EL (cell line): Measurements from ENCODE around the gene PTPRN2.
"Not testable (repeated sequence)": the region's sequence is repeated elsewhere in the genome, so short reads cannot be mapped to it uniquely, and the experiment has no call there.

Source experiments
- DNase-seq: peaks from one replicate; pipeline ENCODE4 v3.0.0-alpha.2; 2016

PTPRN2 gene

GRCh38 chr7:158530800-158531609 is 56.6 kb downstream of the PTPRN2 start:
- DNase-seq, result no peak

DNA sequence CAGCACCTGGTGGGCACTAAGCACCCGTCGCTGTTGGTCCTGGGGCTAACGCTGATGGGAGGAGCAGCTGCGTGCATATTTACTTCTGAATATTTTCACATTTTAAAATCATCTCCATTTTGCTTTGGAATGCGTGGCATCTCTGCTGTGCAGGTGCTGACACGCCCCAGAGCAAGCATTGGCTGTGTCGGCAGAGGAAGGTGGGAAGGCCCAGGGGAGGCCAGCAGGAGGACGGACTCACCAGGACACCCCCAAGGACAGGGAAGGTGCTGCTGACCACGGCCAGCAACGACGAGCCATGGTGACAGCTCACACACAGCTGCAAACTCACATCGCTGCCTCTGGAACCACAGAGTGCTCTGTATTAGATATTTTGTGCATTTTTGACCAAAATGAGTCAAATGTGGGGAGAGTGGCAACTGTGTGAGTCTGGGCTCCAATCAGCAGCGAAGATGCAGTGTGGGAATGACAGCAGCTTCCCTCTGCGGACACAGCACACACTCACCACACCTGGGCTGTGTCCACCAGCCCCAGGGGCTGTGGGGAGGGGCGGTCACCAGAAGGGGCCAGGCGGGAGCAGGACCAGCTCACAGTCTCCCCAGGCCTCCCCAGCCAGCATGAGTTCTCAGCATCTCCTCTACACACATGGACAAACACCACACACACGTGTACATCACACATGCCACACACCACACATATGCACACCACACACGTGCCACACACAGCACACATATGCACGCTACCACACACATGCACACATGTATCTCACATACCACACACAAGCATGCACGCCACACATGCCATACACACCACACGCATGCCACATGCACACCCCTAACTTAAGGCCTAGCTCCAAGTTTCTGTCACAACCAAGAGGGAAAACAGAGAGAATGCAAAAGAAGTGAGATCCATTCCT is 58.2 kb downstream of the PTPRN2 start:
- no peak for DNase-seq

GRCh38 chr7:158527915-158528502 is 59.6 kb downstream of the PTPRN2 start:
- DNase-seq, result no peak

DNA sequence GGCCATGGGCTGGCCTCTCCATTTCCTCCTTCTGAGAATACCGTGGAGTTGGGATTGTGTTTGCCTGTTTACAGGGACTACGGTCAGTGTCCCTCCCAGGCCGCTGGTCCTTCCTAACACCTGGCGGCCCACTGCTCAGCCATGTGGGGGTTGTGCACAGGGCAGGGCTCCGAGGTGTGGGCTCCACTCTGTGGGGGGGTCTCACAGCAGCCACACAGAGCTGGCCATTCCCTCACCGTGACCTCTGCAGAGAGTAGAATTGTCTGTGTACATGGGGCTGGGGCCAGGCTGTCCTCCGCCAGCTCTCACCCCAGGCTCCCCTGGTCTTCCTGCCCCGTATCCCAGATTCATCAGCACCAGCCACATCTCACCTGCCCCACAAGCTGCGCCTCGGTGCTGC is 60.1 kb downstream of the PTPRN2 start:
- DNase-seq, result no peak

GRCh38 chr7:158527038-158527437 is 60.6 kb downstream of the PTPRN2 start:
- no peak for DNase-seq

- DNase-seq, result no peak
Measured at GRCh38 chr7:158526531-158526930, 61.1 kb downstream of the PTPRN2 start.

- DNase-seq, result no peak
Measured at GRCh38 chr7:158525648-158526484, 61.8 kb downstream of the PTPRN2 start.

DNA sequence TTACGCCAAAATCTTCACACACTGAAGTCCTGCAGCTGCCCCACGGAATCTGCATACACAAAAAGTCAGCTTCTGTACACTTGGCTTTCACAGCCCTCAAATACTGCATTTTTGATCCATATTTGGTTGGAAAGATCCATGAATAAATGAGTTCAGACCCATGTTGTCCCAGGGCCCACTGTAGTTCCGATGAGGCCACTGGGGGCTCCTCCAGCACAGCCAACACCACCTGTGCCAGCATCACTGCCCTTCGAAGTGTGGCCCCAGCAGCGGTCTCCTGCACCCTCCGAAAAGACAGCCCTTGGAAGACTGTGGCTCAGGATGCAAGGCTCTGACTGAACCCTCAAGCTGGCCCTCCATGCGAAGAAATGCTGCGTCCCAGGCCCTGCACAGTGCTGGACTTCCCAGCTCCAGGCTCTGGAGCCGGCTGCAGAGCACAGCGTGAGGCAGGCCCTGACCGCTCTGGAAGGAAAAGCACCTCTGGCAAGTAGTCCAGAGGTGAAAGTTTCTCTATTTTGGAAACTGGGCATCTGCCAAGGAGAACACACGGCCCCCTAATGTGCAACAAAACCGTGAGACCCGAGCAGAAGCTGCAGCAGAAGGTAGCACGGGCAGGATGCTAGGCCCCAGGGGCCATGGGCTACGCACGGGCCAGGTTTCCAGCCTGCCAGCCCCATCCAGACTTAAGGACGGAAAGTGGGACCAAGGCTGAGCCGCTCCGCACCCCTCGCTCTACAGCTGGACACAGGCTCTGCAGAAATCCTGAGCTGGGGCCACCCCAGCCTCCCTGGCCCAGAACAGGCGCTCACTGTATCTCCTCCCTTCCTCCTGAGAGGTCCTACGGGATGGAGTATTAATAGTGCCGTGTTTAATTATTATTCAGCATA is 62.6 kb downstream of the PTPRN2 start:
- DNase-seq, result no peak

- not testable (repeated sequence) for DNase-seq
Measured at GRCh38 chr7:158524286-158524685, 63.3 kb downstream of the PTPRN2 start.

DNA sequence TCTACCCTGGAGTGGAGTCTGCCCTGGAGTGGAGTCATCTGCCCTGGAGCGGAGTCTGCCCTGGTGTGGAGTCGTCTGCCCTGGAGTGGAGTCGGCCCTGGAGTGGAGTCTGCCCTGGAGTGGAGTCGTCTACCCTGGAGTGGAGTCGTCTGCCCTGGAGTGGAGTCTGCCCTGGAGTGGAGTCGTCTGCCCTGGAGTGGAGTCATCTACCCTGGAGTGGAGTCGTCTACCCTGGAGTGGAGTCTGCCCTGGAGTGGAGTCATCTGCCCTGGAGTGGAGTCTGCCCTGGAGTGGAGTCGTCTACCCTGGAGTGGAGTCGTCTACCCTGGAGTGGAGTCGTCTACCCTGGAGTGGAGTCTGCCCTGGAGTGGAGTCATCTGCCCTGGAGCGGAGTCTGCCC is 63.7 kb downstream of the PTPRN2 start:
- DNase-seq, result not testable (repeated sequence)

DNA sequence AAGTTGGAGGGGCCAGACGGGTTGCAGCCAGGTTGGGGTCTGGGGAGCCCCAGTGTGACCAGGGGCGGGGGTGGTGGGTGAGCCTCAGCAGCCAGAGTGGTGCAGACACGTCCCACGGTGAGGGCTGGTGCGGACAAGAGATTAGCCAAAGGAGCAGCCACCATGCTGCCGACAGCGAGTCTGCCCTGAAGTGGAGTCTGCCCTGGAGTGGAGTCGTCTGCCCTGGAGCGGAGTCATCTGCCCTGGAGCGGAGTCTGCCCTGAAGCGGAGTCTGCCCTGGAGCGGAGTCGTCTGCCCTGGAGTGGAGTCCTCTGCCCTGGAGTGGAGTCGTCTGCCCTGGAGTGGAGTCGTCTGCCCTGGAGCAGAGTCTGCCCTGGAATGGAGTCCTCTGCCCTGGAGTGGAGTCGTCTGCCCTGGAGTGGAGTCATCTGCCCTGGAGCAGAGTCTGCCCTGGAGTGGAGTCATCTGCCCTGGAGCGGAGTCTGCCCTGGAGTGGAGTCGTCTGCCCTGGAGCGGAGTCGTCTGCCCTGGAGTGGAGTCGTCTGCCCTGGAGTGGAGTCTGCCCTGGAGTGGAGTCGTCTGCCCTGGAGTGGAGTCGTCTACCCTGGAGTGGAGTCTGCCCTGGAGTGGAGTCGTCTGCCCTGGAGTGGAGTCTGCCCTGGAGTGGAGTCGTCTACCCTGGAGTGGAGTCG is 64.3 kb downstream of the PTPRN2 start:
- not testable (repeated sequence) for DNase-seq

DNA sequence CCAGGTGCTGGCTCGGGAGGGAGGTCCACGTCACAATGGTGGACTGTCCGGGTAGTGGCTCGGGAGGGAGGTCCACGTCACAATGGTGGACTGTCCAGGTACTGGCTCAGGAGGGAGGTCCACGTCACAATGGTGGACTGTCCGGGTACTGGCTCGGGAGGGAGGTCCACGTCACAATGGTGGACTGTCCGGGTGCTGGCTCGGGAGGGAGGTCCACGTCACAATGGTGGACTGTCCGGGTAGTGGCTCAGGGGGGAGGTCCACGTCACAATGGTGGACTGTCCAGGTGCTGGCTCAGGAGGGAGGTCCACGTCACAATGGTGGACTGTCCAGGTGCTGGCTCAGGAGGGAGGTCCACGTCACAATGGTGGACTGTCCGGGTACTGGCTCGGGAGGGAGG is 65.8 kb downstream of the PTPRN2 start:
- DNase-seq, result not testable (repeated sequence)

GRCh38 chr7:158520825-158521224 is 66.8 kb downstream of the PTPRN2 start:
- DNase-seq, result no peak

DNA sequence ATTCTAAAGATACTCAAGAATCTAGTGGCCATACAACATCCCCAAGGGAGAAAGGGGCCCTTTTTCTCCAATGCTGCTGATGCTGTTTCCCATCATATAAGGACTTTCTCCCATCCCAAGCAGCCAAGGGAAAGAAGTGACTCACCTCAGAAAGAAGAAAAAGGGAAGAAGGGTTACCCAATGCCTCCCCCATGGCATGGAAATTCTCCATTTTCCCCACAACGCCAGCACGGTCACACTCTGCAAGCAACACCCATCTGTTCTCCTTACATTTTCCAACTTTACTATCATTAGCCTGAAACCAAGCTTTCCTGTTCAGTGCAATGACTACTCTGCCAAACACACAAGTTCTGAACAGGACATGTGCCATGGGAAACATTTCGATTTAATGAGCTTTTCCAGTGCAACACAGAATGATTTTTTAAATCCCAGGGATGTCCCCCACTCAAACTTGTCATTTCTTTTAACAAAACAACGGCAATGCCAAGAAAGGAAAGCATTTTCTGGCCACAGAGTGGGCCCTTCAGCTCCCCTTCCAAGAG is 67.9 kb downstream of the PTPRN2 start:
- DNase-seq, result no peak

GRCh38 chr7:158518980-158519632 is 68.5 kb downstream of the PTPRN2 start:
- DNase-seq, result no peak

DNA sequence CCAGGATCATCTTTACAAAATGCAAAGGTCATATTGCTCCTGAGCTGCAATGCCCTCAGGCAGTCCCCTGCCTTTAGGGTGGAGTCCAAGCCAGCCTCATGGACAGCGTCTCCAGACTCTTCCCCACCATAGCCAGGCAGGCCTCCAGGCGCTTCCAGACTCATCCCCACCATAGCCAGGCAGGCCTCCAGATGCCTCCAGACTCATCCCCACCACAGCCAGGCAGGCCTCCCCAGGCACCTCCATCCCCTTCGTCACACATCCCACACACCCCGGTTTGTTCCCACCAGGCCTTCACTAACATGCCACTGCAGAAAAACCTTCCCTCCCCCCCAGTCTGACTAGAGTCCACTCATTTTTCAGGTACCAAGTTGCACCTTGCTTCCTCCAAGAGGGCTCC is 70.1 kb downstream of the PTPRN2 start:
- no peak for DNase-seq

DNA sequence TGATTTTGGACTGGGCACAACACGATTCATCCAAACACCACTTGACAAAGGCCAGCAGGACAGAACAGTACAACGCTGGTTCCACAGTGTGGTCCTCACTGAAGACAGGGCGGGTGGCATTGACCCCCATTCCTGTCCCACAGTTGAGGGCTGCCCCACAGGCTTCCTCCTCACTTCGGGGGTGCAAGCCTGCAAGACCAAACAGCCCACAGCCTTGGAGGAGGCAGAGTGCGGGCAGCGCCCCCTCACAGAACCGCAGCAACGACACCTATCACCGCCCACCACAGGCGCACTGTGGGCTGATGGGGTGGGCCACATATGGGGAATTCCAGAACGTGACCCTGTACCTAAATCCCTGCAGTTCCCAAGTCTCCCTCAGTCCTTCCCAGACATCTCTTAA is 70.6 kb downstream of the PTPRN2 start:
- DNase-seq, result no peak

GRCh38 chr7:158516524-158516923 is 71.1 kb downstream of the PTPRN2 start:
- DNase-seq, result no peak

- no peak for DNase-seq
Measured at GRCh38 chr7:158512869-158513268, 74.8 kb downstream of the PTPRN2 start.

DNA sequence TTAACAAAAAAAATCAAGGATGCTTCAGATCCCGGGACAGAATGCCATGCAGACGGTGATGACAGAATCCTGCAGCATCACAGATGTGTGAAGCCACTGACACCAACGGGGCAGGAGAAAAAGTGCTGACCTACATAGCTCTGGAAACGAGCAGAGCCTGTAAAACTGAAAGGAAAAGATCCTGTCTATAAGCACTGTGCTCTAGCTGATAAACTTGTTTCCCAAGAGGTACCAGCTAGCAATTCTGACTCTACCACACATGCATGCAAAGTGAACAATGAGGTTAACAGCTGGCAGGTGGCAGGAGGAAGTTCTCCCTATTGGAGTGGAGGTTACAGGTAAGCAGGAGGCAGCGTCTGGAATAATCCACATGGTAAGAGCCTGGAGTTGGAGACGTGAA is 75.6 kb downstream of the PTPRN2 start:
- no peak for DNase-seq
